ENCODE data around the gene RPS6KB2.

The RPS6KB2 gene

GRCh38 chr11:67441731-67442351, 13.5 kb downstream of the RPS6KB2 start:
- H3K4me3 ChIP-seq (ENCODE audit: low read depth, low read length): no peak overlapping the region
- peaks cover 33% of the 10 kb centered on the region for H3K36me3 ChIP-seq (replicated peaks)
- no peak for DNase-seq
- in situ Hi-C loops (cut with HindIII; ENCODE audit: low pct_ligation_motif_present, low sequenced_read_pairs): no loop called here
- TF ChIP-seq CTCF (IDR thresholded peaks at IDR 0.05; ENCODE audit: low read depth, low read length, missing control alignments): no peak
- H3K27ac ChIP-seq: no peak overlapping the region
- H3K27me3 ChIP-seq (replicated peaks): no peaks in the 10 kb centered on the region

GRCh38 chr11:67442504-67443404, 14.5 kb downstream of the RPS6KB2 start:
- Histone ChIP-seq H3K27ac (no peak overlapping the region), H3K27me3 (replicated peaks) (no peaks in the 10 kb centered on the region), H3K4me3 (ENCODE audit: low read depth, low read length) (peak overlapping the region; percentile 80), H3K36me3 (replicated peaks) (peaks cover 28% of the 10 kb centered on the region)
- no peak for DNase-seq
- in situ Hi-C loops (cut with HindIII; ENCODE audit: low pct_ligation_motif_present, low sequenced_read_pairs): no loop called here
- TF ChIP-seq CTCF (IDR thresholded peaks at IDR 0.05; ENCODE audit: low read depth, low read length, missing control alignments): no peak

GRCh38 chr11:67445515-67445914, 17.2 kb downstream of the RPS6KB2 start:
- H3K4me3 ChIP-seq (ENCODE audit: low read depth, low read length): no peak overlapping the region
- no peak for TF ChIP-seq CTCF (IDR thresholded peaks at IDR 0.05; ENCODE audit: low read depth, low read length, missing control alignments)
- no peak for DNase-seq
- no peak overlapping the region for H3K27ac ChIP-seq
- in situ Hi-C loops (cut with HindIII; ENCODE audit: low pct_ligation_motif_present, low sequenced_read_pairs): no loop called here
- H3K27me3 ChIP-seq (replicated peaks): no peaks in the 10 kb centered on the region
- peaks cover 5% of the 10 kb centered on the region for H3K36me3 ChIP-seq (replicated peaks)

- H3K36me3 ChIP-seq (replicated peaks): no peaks in the 10 kb centered on the region
- H3K27ac ChIP-seq: no peak overlapping the region
- H3K27me3 ChIP-seq (replicated peaks): no peaks in the 10 kb centered on the region
- no peak for TF ChIP-seq CTCF (IDR thresholded peaks at IDR 0.05; ENCODE audit: low read depth, low read length, missing control alignments)
- DNase-seq: no peak
- H3K4me3 ChIP-seq (ENCODE audit: low read depth, low read length): no peak overlapping the region
- in situ Hi-C loops (cut with HindIII; ENCODE audit: low pct_ligation_motif_present, low sequenced_read_pairs): no loop called here
These were observed 19.9 kb downstream of the RPS6KB2 start for GRCh38 chr11:67448220-67448609.

GRCh38 chr11:67449116-67449844, 21.0 kb downstream of the RPS6KB2 start:
- no peak for DNase-seq
- H3K27me3 ChIP-seq (replicated peaks): no peaks in the 10 kb centered on the region
- no peaks in the 10 kb centered on the region for H3K36me3 ChIP-seq (replicated peaks)
- H3K27ac ChIP-seq: no peak overlapping the region
- no peak for TF ChIP-seq CTCF (IDR thresholded peaks at IDR 0.05; ENCODE audit: low read depth, low read length, missing control alignments)
- in situ Hi-C loops (cut with HindIII; ENCODE audit: low pct_ligation_motif_present, low sequenced_read_pairs): no loop called here
- H3K4me3 ChIP-seq (ENCODE audit: low read depth, low read length): no peak overlapping the region

All from brain microvascular endothelial cell (primary cell).